Left renal pelvis (tissue), 4 donors: ENCODE data around the gene ZNF512. TPM values are rescaled to one million over a fixed set of nuclear protein-coding genes. Genes with fewer than 3 reads are reported as not detected.
"Not testable (repeated sequence)": the region's sequence is repeated elsewhere in the genome, so short reads cannot be mapped to it uniquely, and the experiment has no call there.

ENCODE experiments used
- DNase-seq, 4 donors: peaks; one replicate each; pipeline ENCODE4 v3.0.0-alpha.2; 2013; ENCODE audit warnings: low read depth in 4 of 4, low spot score in 3 of 4
- polyA plus RNA-seq, 4 donors: library from polyadenylated mRNA; unstranded; fragments of 120-200 nt; gene quantifications; one replicate each; pipeline ENCODE4 v1.2.1, GENCODE V29; 2013; ENCODE audit not compliant: insufficient read length in 4 of 4

The ZNF512 gene
- 10 to 100 TPM; 63.2 to 85.5 (median 76.7) TPM for polyA plus RNA-seq

GRCh38 chr2:27582695-27583389 lies at the start of gene ZNF512:
TSS of gene ZNF512 (plus strand) at chr2:27583042. CDS start at chr2:27583113, 71 bp downstream.
- peak; percentile 68 to 89 (median 80) for DNase-seq

DNA sequence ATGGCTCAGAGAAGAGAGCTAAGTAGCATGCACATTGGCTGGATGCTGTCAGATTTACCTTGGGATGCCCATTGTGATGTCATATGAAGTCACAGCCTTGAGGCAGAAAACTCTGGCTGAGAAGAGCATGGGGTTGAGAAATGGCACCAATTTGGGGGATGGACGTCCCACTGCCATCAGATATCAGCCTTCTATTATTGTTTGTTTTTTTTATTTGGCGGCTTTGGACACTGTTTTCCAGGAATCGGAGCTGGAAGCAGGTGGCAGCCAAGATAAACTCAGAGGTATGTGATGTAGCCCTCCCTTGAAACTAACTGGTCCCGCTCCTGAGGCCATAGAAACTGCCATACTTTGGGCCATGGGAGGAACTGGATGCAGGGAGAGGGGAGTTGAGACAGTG lies 45.6 kb upstream of the ZNF512 start:
- no peak for DNase-seq

DNA sequence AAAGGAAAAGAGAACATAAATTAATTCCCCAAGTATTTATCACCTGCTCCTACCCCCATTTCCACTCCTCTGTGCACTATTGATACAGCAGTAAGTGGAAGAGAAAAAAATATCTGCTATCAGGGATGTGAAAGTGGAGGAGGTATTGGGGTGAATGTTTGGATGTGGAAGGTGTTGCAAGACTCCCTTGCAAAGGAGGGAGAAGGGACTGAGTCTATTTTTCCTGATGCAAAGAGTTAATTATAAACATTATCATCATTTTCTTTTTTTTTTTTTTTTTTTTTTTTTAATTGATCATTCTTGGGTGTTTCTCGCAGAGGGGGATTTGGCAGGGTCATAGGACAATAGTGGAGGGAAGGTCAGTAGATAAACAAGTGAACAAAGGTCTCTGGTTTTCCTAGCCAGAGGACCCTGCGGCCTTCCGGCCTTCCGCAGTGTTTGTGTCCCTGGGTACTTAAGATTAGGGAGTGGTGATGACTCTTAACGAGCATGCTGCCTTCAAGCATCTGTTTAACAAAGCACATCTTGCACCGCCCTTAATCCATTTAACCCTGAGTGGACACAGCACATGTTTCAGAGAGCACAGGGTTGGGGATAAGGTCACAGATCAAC lies 43.9 kb upstream of the ZNF512 start:
- not testable (repeated sequence) for DNase-seq

- not testable (repeated sequence) for DNase-seq
Observed at GRCh38 chr2:27539649-27540048, 43.2 kb upstream of the ZNF512 start.

GRCh38 chr2:27544143-27544821 lies 38.6 kb upstream of the ZNF512 start:
- DNase-seq = no peak

- DNase-seq = no peak
Observed at GRCh38 chr2:27545348-27546141, 37.3 kb upstream of the ZNF512 start.

DNA sequence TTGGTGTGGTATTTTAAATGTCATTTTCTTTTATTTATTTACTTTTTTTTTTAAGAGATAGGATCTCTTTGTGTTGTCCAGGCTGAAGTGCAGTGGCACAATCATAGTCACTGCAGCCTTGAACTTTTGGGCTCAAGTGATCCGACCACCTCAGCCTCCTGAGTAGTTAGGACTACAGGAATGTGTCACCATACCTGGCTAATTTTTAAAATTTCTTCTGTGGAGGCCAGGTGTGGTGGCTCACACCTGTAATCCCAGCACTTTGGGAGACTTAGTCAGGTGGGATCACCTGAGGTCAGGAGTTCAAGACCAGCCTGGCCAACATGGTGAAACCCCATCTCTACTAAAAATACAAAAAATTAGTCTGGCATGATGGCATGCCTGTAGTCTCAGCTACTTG lies 33.5 kb upstream of the ZNF512 start:
- no peak for DNase-seq

GRCh38 chr2:27551514-27551913 lies 31.3 kb upstream of the ZNF512 start:
- DNase-seq = no peak

- DNase-seq = no peak
Observed at GRCh38 chr2:27552941-27553340, 29.9 kb upstream of the ZNF512 start.

DNA sequence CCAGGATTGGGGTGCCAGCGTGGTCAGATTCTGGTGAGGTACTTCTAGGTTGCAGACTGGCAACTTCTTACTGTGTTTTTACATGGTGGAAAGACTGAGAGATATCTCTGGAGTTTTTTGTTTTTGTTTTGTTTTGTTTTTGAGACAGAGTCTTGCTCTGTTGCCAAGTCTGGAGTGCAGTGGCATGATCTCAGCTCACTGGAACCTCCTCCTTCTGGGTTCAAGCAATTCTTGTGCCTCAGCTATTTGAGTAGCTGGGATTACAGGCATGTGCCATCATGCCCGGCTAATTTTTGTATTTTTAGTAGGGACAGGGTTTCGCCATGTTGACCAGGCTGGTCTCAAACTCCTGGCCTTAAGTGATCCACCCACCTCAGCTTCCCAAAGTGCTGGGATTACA lies 28.4 kb upstream of the ZNF512 start:
- DNase-seq = not testable (repeated sequence)

DNA sequence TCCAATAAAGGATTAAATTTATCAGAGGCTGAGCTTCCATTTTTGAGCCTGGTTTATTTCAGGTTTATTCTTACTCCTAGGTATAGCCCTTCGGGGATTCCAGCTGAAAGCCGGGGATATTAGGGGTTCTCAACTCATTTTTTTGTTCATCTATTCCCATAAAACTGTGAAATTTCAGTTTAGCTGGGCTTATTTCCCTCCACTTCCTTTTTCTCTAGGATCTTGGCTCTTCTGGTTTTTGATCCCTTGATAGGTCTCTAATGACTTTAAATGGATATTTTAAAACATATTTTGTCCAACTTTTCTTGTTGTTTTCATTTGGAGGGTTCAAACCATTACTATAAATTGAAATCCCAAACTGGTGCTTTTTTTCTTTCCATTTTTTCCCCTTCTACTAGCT lies 23.6 kb upstream of the ZNF512 start:
- DNase-seq = no peak

- no peak for DNase-seq
Observed at GRCh38 chr2:27561060-27561459, 21.8 kb upstream of the ZNF512 start.

DNA sequence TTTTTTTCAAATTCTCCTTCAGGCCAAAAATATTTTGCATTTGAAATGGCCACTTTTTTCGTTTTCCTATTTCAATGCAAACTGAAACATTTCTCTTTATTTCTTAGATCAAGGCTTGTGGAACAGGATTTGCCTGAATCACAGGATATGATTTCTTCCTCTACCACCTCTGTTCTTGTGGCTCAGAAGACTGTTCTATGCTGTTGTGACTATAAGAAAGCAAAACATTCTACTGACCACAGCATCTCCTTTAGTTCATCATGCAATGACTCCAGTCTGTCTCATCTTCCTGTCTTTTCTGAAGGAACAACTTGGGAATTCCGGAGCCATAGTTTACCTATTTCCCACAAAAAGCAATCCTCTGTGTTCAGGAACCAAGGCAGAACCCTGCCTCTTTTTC lies 16.2 kb upstream of the ZNF512 start:
- no peak for DNase-seq

DNA sequence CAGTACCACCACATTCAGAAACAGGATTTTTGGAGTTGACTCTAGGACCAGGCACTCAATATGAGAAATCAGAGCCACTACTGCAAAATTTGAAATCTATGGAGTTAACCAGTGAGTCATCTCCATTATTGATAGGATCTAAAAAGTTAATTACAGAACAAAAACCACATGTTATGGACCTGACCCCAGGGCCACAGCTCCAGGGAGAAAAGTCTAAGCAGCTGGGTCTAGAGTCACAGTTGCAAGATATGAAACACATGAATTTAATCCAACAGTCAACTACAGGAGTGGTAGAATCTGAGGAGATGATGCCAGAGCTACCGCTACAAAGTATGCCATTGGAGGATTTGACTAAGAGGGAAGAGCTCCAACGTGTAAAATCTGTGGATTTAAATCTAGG lies 13.4 kb upstream of the ZNF512 start:
- DNase-seq = no peak

GRCh38 chr2:27571197-27571596 lies 11.6 kb upstream of the ZNF512 start:
- no peak for DNase-seq

- no peak for DNase-seq
Observed at GRCh38 chr2:27571681-27572080, 11.2 kb upstream of the ZNF512 start.

- no peak for DNase-seq
Observed at GRCh38 chr2:27572439-27572838, 10.4 kb upstream of the ZNF512 start.

GRCh38 chr2:27572998-27573429 lies 9.8 kb upstream of the ZNF512 start:
- DNase-seq = no peak

- DNase-seq = no peak
Observed at GRCh38 chr2:27573452-27573851, 9.4 kb upstream of the ZNF512 start.

DNA sequence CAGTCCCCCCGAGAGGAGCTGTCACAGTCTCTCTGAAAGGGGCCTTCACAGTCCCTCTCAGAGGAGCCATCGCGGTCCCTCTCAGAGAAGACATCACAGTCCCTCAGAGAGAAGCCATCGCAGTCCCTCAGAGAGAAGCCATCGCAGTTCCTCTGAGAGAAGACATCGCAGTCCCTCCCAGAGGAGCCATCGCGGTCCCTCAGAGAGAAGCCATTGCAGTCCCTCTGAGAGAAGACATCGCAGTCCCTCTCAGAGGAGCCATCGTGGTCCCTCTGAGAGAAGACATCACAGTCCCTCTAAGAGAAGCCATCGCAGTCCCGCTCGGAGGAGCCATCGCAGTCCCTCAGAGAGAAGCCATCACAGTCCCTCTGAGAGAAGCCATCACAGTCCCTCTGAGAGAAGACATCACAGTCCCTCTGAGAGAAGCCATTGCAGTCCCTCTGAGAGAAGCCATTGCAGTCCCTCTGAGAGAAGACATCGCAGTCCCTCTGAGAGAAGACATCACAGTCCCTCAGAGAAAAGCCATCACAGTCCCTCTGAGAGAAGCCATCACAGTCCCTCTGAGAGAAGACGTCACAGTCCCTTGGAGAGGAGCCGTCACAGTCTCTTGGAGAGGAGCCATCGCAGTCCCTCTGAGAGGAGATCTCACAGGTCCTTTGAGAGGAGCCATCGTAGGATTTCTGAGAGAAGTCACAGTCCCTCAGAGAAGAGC lies 1.3 kb upstream of the ZNF512 start:
- no peak for DNase-seq
